H9 (cell line): ENCODE data around the gene NAGLU. TPM values are rescaled to one million over a fixed set of nuclear protein-coding genes. Genes with fewer than 3 reads are reported as not detected.

Experiments used
- DNase-seq: peaks from one replicate; pipeline ENCODE4 v3.0.0-alpha.2; 2017
- H2AFZ ChIP-seq: one replicate; pipeline ENCODE4 v1.6.1; 2013; ENCODE audit warnings: mild to moderate bottlenecking, low read length, control low read depth, moderate library complexity
- H2AK5ac ChIP-seq: 2 replicates; pipeline ENCODE4 v1.6.1; 2013; ENCODE audit warnings: low read length, control low read depth, mixed read lengths; ENCODE audit not compliant: insufficient read length
- H2BK120ac ChIP-seq: one replicate; pipeline ENCODE4 v1.6.1; 2013; ENCODE audit warnings: low read depth, mild to moderate bottlenecking, low read length, control low read depth, inconsistent platforms; ENCODE audit not compliant: poor library complexity, severe bottlenecking
- H2BK12ac ChIP-seq: 2 replicates; pipeline ENCODE4 v1.6.1; 2013; ENCODE audit warnings: low read length, control low read depth, mixed read lengths, low read depth; ENCODE audit not compliant: insufficient read length
- H2BK15ac ChIP-seq: 2 replicates; pipeline ENCODE4 v1.6.1; 2013; ENCODE audit warnings: low read depth, low read length, control low read depth
- H2BK20ac ChIP-seq: one replicate; pipeline ENCODE4 v1.6.1; 2013; ENCODE audit warnings: low read depth, mild to moderate bottlenecking, low read length, control low read depth, inconsistent platforms; ENCODE audit not compliant: poor library complexity, severe bottlenecking
- H2BK5ac ChIP-seq: 2 replicates; pipeline ENCODE4 v1.6.1; 2013; ENCODE audit warnings: low read length, control low read depth, mixed read lengths; ENCODE audit not compliant: insufficient read length
- H3K14ac ChIP-seq: 2 replicates; pipeline ENCODE4 v1.6.1; 2013; ENCODE audit warnings: low read length, control low read depth; ENCODE audit not compliant: insufficient read depth
- H3K18ac ChIP-seq: 2 replicates; pipeline ENCODE4 v1.6.1; 2013; ENCODE audit warnings: low read depth, mild to moderate bottlenecking, mixed read lengths, low read length, control low read depth; ENCODE audit not compliant: insufficient read length
- H3K23ac ChIP-seq: 2 replicates; pipeline ENCODE4 v1.6.1; 2013; ENCODE audit warnings: low read length, control low read depth, mixed read lengths, low read depth; ENCODE audit not compliant: insufficient read length
- H3K23me2 ChIP-seq: 2 replicates; pipeline ENCODE4 v1.6.1; 2013; ENCODE audit warnings: low read depth, mild to moderate bottlenecking, mixed read lengths, low read length, control low read depth; ENCODE audit not compliant: insufficient read length, poor library complexity, severe bottlenecking
- H3K27ac ChIP-seq: 2 replicates; pipeline ENCODE4 v1.5.1; 2013; ENCODE audit warnings: low read length, control low read depth, mixed read lengths, low read depth; ENCODE audit not compliant: insufficient read length
- H3K27me3 ChIP-seq: 2 replicates; pipeline ENCODE4 v1.6.1; 2013; ENCODE audit warnings: low read length, control low read depth, inconsistent platforms; ENCODE audit not compliant: insufficient read depth
- H3K4ac ChIP-seq: 2 replicates; pipeline ENCODE4 v1.6.1; 2013; ENCODE audit warnings: low read depth, mild to moderate bottlenecking, control low read depth, inconsistent platforms, low read length, moderate library complexity
- H3K4me1 ChIP-seq: 2 replicates; pipeline ENCODE4 v1.6.1; 2013; ENCODE audit warnings: low read length, control low read depth, inconsistent platforms; ENCODE audit not compliant: insufficient read depth
- H3K4me2 ChIP-seq: 2 replicates; pipeline ENCODE4 v1.6.1; 2013; ENCODE audit warnings: low read length, control low read depth, mixed read lengths; ENCODE audit not compliant: insufficient read length, insufficient read depth
- H3K56ac ChIP-seq: 2 replicates; pipeline ENCODE4 v1.6.1; 2013; ENCODE audit warnings: low read depth, mild to moderate bottlenecking, mixed read lengths, low read length, control low read depth; ENCODE audit not compliant: insufficient read length
- H3K79me1 ChIP-seq: 2 replicates; pipeline ENCODE4 v1.6.1; 2013; ENCODE audit warnings: low read depth, mild to moderate bottlenecking, moderate library complexity, low read length, control low read depth, inconsistent platforms; ENCODE audit not compliant: insufficient read depth, poor library complexity, severe bottlenecking
- H3K79me2 ChIP-seq: 2 replicates; pipeline ENCODE4 v1.6.1; 2013; ENCODE audit warnings: low read length, control low read depth, inconsistent platforms; ENCODE audit not compliant: insufficient read depth
- H3K9ac ChIP-seq: 2 replicates; pipeline ENCODE4 v1.6.1; 2013; ENCODE audit warnings: low read length, control low read depth, mixed read lengths; ENCODE audit not compliant: insufficient read length; ENCODE audit errors: extremely low read depth
- H3K9me3 ChIP-seq: one replicate; pipeline ENCODE4 v1.6.1; 2013; ENCODE audit warnings: low read depth, low read length, inconsistent platforms; ENCODE audit not compliant: control insufficient read depth
- H3T11ph ChIP-seq: one replicate; pipeline ENCODE4 v1.6.1; 2013; ENCODE audit warnings: mild to moderate bottlenecking, low read length, control low read depth, inconsistent platforms
- H4K20me1 ChIP-seq: one replicate; pipeline ENCODE4 v1.6.1; 2013; ENCODE audit not compliant: control insufficient read depth, insufficient read length, insufficient read depth
- H4K5ac ChIP-seq: 2 replicates; pipeline ENCODE4 v1.6.1; 2013; ENCODE audit warnings: low read depth, mild to moderate bottlenecking, mixed read lengths, low read length, control low read depth; ENCODE audit not compliant: insufficient read length
- H4K8ac ChIP-seq: replicated peaks from 2 replicates; pipeline ENCODE4 v1.6.1; 2013; ENCODE audit warnings: low read length, control low read depth, mixed read lengths, low read depth; ENCODE audit not compliant: insufficient read length
- H4K91ac ChIP-seq: 2 replicates; pipeline ENCODE4 v1.6.1; 2013; ENCODE audit warnings: low read depth, mild to moderate bottlenecking, moderate library complexity, mixed read lengths, low read length, control low read depth; ENCODE audit not compliant: insufficient read length
- H3K27ac Mint-ChIP-seq, 3 experiments: 2 replicates in 2 of 3; 3 replicates in 1 of 3; pipeline ENCODE4 v1.8.0; 2020 to 2021; ENCODE audit warnings: mixed read lengths in 3 of 3, mild to moderate bottlenecking in 1 of 3, moderate library complexity in 1 of 3
- H3K27me3 Mint-ChIP-seq: 2 replicates; pipeline ENCODE4 v1.8.0; 2021; ENCODE audit warnings: low read depth, mild to moderate bottlenecking, moderate library complexity, mixed read lengths
- H3K36me3 Mint-ChIP-seq, 3 experiments: 2 replicates in 2 of 3; 3 replicates in 1 of 3; pipeline ENCODE4 v1.8.0; 2020 to 2021; ENCODE audit warnings: low read depth in 3 of 3, mixed read lengths in 3 of 3; ENCODE audit not compliant: insufficient read depth in 1 of 3
- H3K4me1 Mint-ChIP-seq, 2 experiments: 2 replicates each; pipeline ENCODE4 v1.8.0; 2020; ENCODE audit warnings: mixed read lengths in 2 of 2
- H3K4me3 Mint-ChIP-seq, 2 experiments: 2 replicates in 1 of 2; 3 replicates in 1 of 2; pipeline ENCODE4 v1.8.0; 2020 to 2021; ENCODE audit warnings: mild to moderate bottlenecking in 2 of 2, mixed read lengths in 2 of 2, moderate library complexity in 1 of 2
- H3K9me3 Mint-ChIP-seq, 2 experiments: 2 replicates in 1 of 2; 3 replicates in 1 of 2; pipeline ENCODE4 v1.8.0; 2020; ENCODE audit warnings: mild to moderate bottlenecking in 2 of 2, mixed read lengths in 2 of 2, moderate library complexity in 1 of 2
- WGBS: extraction: QIAGEN DNeasy Blood & Tissue Kit; methylation state at CpG from one replicate; pipeline ENCODE4 v1.1.7; 2013; ENCODE audit warnings: missing lambda C conversion rate, low lambda C conversion rate, mixed read lengths; ENCODE audit not compliant: insufficient read length; ENCODE audit errors: extremely low coverage; 5-methylcytosine and 5-hydroxymethylcytosine counted together
- total RNA-seq: library from RNA; stranded (reverse); gene quantifications from 2 replicates; pipeline ENCODE4 v1.2.1, GENCODE V29; 2021
- TF ChIP-seq, protein P1 (sequence below): fragments of 200-600 bp; sonication (generic); conservative IDR thresholded peaks from 3 replicates; pipeline ENCODE4 v1.8.0; 2021; ENCODE audit warnings: antibody characterized with exemption, mild to moderate bottlenecking

The NAGLU gene
- total RNA-seq, 1 experiment from 2014 or later = 23.5 TPM

DNA sequence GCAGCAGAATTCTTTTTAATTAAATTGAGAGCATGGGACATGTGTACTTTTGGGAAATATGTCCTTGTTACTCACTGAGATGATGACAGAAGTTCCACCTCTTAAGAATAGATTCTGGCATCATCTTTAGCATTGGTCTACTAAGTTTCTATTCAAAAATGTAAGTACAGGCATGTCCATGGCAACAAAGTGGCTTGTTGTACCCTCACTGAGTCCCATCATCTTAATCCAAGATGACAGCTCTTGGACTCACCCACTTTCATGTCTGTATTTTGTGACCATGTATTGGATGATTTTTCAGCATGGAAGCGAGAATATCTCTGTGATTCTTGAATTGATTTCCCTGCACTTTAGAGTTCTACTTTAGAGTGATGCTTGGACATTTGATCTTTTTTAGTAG is 33.1 kb upstream of the NAGLU start:
- Mint-ChIP-seq H3K36me3 (peaks cover 3 to 66% (median 39%) of the 10 kb centered on the region in 3 experiments; a peak in 6 of 7 replicates), H3K27ac (no peak overlapping the region), H3K9me3 (no peaks in the 10 kb centered on the region), H3K27me3 (no peaks in the 10 kb centered on the region), H3K4me1 (no peaks in the 10 kb centered on the region), H3K4me3 (no peak overlapping the region)
- Histone ChIP-seq H3K9me3 (no peaks in the 10 kb centered on the region), H4K91ac (no peak overlapping the region), H2BK12ac (no peak overlapping the region), H4K20me1 (no peaks in the 10 kb centered on the region), H3K4me1 (no peaks in the 10 kb centered on the region), H3K27me3 (no peaks in the 10 kb centered on the region), H3K18ac (no peak overlapping the region), H2BK20ac (no peak overlapping the region), H3K14ac (no peak overlapping the region), H3T11ph (no peak overlapping the region), H2BK120ac (no peak overlapping the region), H2BK15ac (no peak overlapping the region), H3K79me2 (no peaks in the 10 kb centered on the region), H3K23ac (no peak overlapping the region), H2AK5ac (no peak overlapping the region), H3K79me1 (no peaks in the 10 kb centered on the region), H4K5ac (no peak overlapping the region), H2AFZ (no peak overlapping the region), H4K8ac (no peak overlapping the region), H3K9ac (no peak overlapping the region), H3K27ac (no peak overlapping the region), H3K23me2 (no peaks in the 10 kb centered on the region), H3K56ac (no peak overlapping the region), H3K4me2 (no peak overlapping the region), H3K4ac (no peak overlapping the region), H2BK5ac (no peak overlapping the region)
- DNase-seq = no peak
- WGBS = no CpG with 5 or more reads among the region's 1 CpG
- TF ChIP-seq, protein P1, sequence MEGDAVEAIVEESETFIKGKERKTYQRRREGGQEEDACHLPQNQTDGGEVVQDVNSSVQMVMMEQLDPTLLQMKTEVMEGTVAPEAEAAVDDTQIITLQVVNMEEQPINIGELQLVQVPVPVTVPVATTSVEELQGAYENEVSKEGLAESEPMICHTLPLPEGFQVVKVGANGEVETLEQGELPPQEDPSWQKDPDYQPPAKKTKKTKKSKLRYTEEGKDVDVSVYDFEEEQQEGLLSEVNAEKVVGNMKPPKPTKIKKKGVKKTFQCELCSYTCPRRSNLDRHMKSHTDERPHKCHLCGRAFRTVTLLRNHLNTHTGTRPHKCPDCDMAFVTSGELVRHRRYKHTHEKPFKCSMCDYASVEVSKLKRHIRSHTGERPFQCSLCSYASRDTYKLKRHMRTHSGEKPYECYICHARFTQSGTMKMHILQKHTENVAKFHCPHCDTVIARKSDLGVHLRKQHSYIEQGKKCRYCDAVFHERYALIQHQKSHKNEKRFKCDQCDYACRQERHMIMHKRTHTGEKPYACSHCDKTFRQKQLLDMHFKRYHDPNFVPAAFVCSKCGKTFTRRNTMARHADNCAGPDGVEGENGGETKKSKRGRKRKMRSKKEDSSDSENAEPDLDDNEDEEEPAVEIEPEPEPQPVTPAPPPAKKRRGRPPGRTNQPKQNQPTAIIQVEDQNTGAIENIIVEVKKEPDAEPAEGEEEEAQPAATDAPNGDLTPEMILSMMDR = no peak
